Stimulated activated CD8-positive, alpha-beta memory T cell treated with anti-CD3 and anti-CD28 coated beads, Interleukin-15, amount 100 ng/mL, for 1 hour (primary cell): ENCODE data around the gene TMEM130.
"Not testable (repeated sequence)": the region's sequence is repeated elsewhere in the genome, so short reads cannot be mapped to it uniquely, and the experiment has no call there.

Experiments used
- DNase-seq: peaks from one replicate; pipeline ENCODE4 v3.0.0-alpha.2; 2020; ENCODE audit warnings: low read depth

The TMEM130 gene

DNA sequence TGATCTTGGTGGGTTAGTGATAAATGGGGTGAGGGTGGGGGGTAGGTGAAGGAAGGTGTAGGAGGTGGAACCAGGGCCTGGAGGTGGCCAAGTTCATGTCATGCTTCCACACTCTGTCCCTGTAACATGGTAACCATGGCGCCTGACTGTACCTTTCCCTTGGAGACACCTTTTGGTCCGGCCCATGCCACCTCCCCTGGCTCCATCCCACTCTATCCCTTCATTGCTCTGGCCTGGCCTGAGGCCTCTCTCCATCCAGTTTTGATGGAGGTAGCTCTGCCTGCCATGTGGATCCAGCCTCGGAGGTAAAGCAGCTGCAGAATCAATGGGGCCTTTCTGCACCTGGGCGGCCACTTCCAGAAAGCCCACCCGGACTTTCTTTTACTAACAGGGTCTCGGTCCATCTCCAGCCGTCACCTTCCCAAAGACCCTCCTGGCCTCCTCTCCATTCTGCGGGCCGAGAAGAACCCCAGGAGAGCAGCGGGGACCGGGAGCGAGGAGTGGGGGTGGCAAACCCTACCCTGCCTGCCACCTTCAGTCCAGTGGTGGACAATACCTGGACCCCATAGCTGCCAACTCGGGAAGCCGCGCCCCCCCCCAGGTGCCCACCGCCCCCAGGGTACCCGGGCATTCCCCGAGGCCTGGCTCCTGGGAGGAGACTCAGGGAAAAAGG, 8.0 kb upstream of the TMEM130 start:
- no peak for DNase-seq

GRCh38 chr7:98877146-98877545, 7.3 kb upstream of the TMEM130 start:
- no peak for DNase-seq

DNA sequence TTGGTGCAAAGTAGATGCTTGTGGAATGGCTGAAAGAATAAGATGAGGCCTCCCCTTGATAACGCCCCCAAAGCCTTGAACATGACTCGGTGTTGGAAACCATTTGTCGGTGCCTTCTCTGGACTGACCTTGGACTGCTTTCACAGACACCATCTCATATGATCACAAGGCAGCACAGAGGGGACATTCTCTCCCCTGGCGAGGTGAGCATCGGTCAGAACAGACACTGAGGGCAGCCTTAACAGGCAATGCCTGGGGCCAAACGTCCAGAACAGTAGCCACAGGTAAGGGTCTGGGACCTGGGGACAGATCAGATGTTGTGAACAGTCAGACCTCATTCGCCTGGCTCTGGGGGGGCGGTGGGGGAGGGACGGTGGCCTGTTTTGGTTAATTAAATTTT, 5.7 kb upstream of the TMEM130 start:
- DNase-seq: no peak

GRCh38 chr7:98874942-98875341, 5.1 kb upstream of the TMEM130 start:
- DNase-seq: no peak

- DNase-seq: not testable (repeated sequence)
Measured at GRCh38 chr7:98873610-98874009, 3.8 kb upstream of the TMEM130 start.

DNA sequence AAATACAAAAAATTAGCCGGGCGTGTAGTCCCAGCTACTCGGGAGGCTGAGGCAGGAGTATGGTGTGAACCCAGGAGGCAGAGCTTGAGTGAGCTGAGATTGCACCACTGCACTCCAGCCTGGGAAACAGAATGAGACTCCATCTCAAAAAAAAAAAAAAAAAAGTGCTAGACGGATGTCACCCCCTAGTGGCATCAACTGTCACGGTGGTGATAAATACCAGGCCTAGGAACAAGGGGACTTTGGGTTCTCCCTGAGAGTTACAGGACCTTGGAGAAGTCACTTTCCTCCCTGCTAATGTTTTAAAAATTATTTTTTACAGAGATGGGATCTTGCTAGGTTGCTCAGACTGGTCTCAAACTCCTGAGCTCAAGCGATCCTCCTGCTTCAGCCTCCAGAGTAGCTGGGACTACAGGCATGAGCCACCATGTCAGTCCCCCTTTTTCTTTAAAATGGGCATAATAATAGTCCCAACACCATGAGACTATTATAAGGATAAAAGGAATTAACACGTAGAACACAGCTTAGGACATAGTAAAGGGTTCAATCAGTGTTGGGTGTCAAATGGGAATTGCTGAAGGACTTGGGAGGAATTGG, 2.6 kb upstream of the TMEM130 start:
- no peak for DNase-seq

DNA sequence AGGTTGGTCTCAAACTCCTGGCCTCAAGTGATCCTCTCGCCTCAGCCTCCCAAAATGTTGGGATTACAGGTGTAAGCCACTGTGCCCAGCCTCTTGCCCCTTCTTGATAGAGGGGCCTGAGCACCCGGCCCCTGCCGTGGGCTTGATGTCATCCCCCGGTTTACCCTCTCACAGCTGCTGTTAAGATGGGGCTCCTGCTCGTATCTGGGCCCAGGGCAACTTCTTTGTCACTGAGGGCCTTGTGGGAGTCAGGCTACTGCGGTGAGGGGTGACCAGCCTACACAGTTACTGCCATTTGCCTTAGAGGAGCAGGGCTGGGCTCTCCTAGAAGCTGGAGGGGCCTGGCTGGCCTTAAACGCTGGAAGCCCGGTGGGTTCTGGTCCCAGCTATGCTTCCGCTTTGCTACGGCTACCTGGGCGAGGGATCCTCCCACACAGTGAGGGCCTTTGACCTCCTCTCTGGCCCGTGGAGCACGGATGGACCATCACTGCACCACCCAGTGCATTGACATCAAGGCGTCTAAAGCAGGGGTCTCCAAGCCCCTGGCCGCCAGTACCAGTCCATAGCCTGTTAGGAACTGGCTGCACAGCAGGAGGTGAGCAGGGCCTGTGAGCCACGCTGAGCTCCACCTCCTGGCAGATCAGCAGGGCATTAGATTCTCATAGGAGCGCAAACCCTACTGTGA, 1.1 kb upstream of the TMEM130 start:
- DNase-seq: no peak

DNA sequence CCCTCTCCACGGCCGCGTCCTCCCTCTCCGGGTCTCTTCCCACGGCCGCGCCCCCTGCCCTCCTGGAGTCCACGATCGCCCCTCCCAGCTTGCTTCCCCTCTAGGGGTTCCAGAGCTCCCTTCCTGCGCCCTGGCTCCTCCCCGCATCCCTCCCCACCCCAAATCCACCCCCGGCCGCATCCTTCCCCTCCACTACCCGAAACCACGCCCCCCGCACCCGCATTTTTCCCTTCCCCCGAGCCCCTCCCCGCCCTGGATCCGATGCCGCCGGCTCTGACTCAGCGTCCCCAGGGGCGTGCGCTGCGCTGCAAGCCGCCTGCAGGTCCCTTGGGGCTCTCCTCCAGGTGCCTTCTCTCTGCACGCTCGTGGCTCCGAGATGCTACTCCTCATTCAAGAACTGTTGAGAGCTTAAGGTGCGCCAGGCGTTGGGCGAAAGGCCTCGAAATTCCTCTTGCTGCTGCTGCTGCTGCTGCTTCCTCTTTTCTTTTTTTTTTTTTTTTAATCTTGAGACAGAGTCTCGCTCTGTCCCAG, 372 bp upstream of the TMEM130 start:
- DNase-seq: peak; percentile 27

- no peak for DNase-seq
Measured at GRCh38 chr7:98869027-98869596, 702 bp downstream of the TMEM130 start.

DNA sequence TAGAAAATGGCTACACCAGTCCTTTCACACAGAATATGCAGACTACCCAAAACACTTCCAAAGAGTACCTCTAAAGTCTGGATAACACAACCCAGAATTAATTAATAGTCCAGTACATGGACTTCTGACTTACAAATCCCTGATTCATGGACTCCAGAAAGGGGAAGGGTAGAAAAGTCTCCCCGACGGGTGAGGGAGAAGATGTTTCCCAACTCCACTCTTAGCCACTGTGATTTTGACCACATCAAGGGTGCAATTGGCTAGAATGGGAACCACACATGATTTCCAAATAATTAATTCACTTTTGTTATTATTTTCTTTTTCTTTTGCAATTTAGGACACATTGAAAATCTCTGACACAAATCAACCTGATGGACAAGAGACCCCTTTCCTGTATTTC, 1.4 kb downstream of the TMEM130 start:
- DNase-seq: no peak

DNA sequence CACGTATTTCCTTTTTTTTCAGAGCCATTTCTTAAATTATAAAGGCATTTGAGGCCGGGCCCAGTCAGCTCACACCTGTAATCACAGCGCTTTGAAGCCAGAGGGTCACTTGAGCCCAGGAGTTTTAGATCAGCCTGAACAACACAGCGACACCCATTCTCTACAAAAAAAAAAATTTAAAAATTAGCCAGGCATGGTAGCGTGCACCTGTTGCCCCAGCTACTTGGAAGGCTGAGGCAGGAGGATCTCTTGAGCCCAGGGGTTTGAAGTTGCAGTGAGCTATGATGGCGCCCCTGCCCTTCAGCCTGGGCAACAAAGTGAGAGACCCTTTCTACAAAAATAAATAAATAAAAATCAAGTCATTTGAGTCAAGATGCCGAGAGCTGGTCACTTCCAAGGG, 3.0 kb downstream of the TMEM130 start:
- no peak for DNase-seq

GRCh38 chr7:98866351-98866750, 3.5 kb downstream of the TMEM130 start:
- no peak for DNase-seq

DNA sequence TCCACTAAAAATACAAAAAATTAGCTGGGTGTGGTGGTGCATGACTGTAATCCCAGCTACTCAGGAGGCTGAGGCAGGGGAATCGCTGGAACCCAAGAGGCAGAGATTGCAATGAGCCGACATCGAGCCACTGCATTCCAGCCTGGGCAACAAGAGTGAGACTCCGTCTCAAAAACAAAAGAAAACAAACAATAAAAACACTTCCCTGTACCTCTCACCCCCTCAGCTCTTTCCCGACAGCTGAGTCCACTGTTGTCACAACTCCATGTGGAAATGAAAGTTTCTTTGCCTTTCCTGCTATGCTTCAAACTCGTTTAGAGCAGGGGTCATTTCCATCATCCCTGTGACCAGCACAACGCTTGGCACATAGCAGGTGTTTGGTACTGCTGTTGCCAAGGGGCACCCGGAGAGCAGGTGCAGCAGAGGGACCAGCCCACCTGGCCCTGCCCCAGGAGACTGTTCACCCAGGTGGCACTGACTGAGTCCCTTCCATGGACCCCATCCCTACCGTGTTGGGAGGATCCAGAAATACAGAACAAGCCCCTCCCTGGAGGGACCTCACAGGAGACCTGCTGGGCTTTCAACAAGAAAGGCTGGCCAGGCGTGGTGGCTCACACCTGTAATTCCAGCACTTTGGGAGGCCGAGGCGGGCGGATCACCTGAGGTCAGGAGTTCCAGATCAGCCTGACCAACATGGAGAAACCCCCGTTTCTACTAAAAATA, 4.9 kb downstream of the TMEM130 start:
- no peak for DNase-seq

- no peak for DNase-seq
Measured at GRCh38 chr7:98863601-98864000, 6.2 kb downstream of the TMEM130 start.

DNA sequence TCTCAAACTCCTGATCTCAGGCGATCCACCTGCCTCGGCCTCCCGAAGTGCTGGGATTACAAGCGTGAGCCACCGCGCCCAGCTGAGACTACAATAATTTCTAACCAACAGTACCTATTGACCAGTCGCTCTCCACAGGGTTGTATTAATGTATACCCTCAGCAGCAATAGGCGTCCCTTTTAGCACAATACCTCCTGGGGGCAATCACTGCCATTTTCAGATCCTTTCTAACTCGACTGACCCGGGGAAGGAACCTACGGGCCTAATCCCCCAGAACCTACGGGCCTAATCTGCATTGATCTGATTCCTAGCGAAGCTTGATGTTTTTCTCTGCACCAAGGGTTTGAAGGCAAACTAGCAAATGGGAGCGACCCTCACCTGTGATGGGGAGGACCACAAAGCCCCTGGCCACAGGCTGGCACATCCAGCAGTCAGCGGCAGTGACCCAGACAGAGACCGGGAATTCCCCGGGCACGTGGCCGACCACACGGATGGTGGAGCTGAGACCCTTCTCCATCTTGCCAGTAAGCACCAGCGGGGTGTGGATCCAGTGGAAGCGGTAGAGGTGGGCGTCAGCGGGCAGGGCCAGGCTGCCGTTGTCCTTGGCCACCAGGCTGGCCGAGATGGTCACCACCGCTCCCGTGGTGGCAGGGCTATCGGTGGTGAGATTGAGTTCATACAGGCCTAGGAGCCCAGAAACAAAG, 6.9 kb downstream of the TMEM130 start:
- DNase-seq: no peak

- no peak for DNase-seq
Measured at GRCh38 chr7:98862203-98862602, 7.6 kb downstream of the TMEM130 start.

GRCh38 chr7:98860071-98860470, 9.7 kb downstream of the TMEM130 start:
- no peak for DNase-seq

- DNase-seq: no peak
Measured at GRCh38 chr7:98855610-98856422, 14.0 kb downstream of the TMEM130 start.

DNA sequence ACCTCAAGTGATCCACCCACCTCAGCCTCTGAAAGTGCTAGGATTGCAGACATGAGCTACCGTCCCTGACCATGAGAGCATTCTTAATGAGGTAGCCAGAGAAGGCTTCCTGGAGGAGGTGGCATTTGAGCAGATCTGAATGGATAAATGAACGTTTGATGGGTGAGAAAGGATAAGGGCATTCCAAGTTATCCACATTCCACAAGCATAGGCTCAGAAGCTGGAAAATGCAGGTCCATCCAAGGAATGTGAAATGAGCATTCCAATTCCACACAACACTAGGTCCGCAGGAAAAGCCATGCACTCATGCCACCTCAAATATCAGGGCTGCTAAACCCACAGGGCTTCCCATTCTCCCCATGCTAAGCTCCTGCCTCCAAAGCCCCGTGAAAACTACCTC, 17.0 kb downstream of the TMEM130 start:
- no peak for DNase-seq

GRCh38 chr7:98848918-98849317, 20.9 kb downstream of the TMEM130 start:
- DNase-seq: no peak

GRCh38 chr7:98842552-98842951, 27.3 kb downstream of the TMEM130 start:
- DNase-seq: not testable (repeated sequence)
